Body of pancreas (tissue), 4 donors: ENCODE results near the gene RXRG. TPM values are rescaled to one million over a fixed set of nuclear protein-coding genes. Genes with fewer than 3 reads are reported as not detected.
A peak's percentile ranks its signal among the peaks of the same experiment; 100 is the strongest.

Source experiments
- ATAC-seq: fragments of 150-250 bp; one replicate; pipeline ENCODE4 v1.9.1; 2016
- DNase-seq, 4 donors: peaks; one replicate each; pipeline ENCODE4 v3.0.0-alpha.2; 2019
- H3K27ac ChIP-seq, 4 donors: fragments of 200-600 bp; sonication (generic); 1 replicate in 3 of 4; 2 replicates in 1 of 4; pipeline versions ENCODE4 v1.5.1 to v1.6.1; 2016 to 2019; ENCODE audit warnings: mild to moderate bottlenecking in 1 of 4, mixed read lengths in 1 of 4, moderate library complexity in 1 of 4
- H3K27me3 ChIP-seq, 2 donors: fragments of 200-600 bp; sonication (generic); one replicate each; pipeline ENCODE4 v1.6.0; 2016; ENCODE audit warnings: mild to moderate bottlenecking in 1 of 2
- H3K36me3 ChIP-seq, 2 donors: fragments of 200-600 bp; sonication (generic); replicated peaks in 1 of 2; 2 replicates each; pipeline ENCODE4 v1.5.1; 2016; ENCODE audit warnings: low read depth in 2 of 2; ENCODE audit not compliant: insufficient read depth in 1 of 2
- H3K4me1 ChIP-seq: fragments of 200-600 bp; sonication (generic); one replicate; pipeline ENCODE4 v1.6.0; 2016
- H3K4me3 ChIP-seq, 2 donors: fragments of 200-600 bp; sonication (generic); 1 replicate in 1 of 2; 2 replicates in 1 of 2; pipeline ENCODE4 v1.5.1; 2016 to 2019
- H3K9me3 ChIP-seq, 3 donors: fragments of 200-600 bp; sonication (generic); 1 replicate in 2 of 3; 2 replicates in 1 of 3; pipeline ENCODE4 v1.5.1; 2016
- CTCF ChIP-seq, 7 experiments: fragments of 450-650 bp in 4 of 7; fragments of 200-600 bp in 3 of 7; sonication (generic) in 3 of 7; IDR thresholded peaks; one replicate each; pipeline ENCODE4 v1.5.1; 2016 to 2019; ENCODE audit warnings: antibody characterized with exemption in 7 of 7
- POLR2A ChIP-seq, 3 donors: fragments of 450-650 bp; IDR thresholded peaks; one replicate each; pipeline ENCODE4 v1.6.1; 2016; ENCODE audit warnings: antibody characterized with exemption in 3 of 3, mild to moderate bottlenecking in 2 of 3
- WGBS, 2 donors: methylation state at CpG; one replicate each; pipeline ENCODE4 v1.1.5; 2017; 5-methylcytosine and 5-hydroxymethylcytosine counted together
- intact Hi-C: fragments of 100-400 bp; cut with DNase I; formaldehyde crosslinking; loops from one replicate; pipeline ENCODE4 v1.15.1; 2023
- total RNA-seq, 2 donors: library from RNA; depleted of rRNA; stranded (reverse); fragments of >200 nt; gene quantifications; one replicate each; pipeline ENCODE4 v1.1.0, GENCODE V29; 2016

The RXRG gene
- total RNA-seq, 2 donors from 2014 or later, result 2.6 TPM; not detected in 1

- intact Hi-C loops, result no loop called here
- ATAC-seq (no peak), DNase-seq (peak in 1 of 4 donors; percentile 42)
- peak within 1 kb of the TSS in 1 of 2 donors; percentile 15 for H3K4me3 ChIP-seq
- H3K36me3 ChIP-seq, result no peaks in the 10 kb centered on the region
- H3K9me3 ChIP-seq, result no peaks in the 10 kb centered on the region
- peaks cover 0 to 28% of the 10 kb centered on the region in 2 donors for H3K27me3 ChIP-seq
- H3K27ac ChIP-seq, result no peak within 1 kb of the TSS
- TF ChIP-seq POLR2A (IDR thresholded peaks at IDR 0.05) (no peak), CTCF (IDR thresholded peaks at IDR 0.05) (no peak)
- H3K4me1 ChIP-seq, result peaks cover 34% of the 10 kb centered on the region
- WGBS, 2 donors, result 0 to 1% methylated on average over 6 to 83 of the region's 88 CpGs
Measured at GRCh38 chr1:165355977-165356811, 88.7 kb downstream of the RXRG start, which contains the start of gene LMX1A. Gene LMX1A, minus strand, starts transcription at chr1:165356715. Its CDS starts 1,156 bp downstream, at chr1:165355559.

DNA sequence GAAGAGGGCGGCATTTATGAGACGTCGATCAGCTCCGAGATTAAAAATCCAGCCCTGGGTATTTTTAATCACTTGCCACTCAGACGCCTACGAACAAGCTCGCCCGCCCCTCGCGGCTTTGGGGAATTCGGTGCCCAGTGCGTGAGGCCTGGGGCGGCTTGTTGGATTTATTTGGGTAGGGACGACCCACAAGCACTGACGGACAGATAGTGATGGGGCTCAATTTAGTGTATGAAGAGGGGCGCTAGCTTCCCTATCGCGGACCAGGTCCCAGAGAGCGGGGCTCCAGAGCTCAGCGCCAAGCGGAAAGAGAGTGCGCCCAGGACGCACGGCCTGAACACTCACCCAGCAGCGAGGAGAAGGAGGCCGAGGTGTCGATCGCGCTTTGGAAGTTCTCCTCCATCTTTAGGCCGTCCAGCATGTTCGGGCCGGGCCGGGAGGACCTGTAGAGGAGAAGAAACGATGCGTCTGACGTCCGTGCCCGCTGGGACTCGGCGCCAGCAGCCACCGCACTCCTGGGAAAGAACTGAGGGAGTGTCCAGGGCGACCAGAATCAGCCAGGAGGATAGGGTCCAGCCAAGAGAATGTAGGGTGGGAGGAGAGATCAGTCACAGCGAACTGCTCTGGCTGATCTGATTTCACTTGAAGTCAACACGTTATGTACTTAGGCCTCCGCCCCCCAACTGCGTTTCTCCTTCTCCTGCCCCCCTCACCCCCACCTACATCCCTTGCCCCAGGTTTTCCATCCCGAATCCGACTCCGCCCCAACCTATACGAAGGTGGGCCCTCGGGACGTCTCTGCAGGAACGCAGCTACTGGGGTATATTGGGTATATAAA, 89.6 kb downstream of the RXRG start:
- ATAC-seq, result no peak
- Histone ChIP-seq H3K27me3 (peaks cover 0 to 30% of the 10 kb centered on the region in 2 donors), H3K36me3 (no peaks in the 10 kb centered on the region), H3K4me1 (peaks cover 34% of the 10 kb centered on the region), H3K27ac (no peak overlapping the region), H3K9me3 (no peaks in the 10 kb centered on the region), H3K4me3 (no peak overlapping the region)
- intact Hi-C loops, result no loop called here
- DNase-seq, result no peak
- 2 to 3% methylated on average over 53 of the region's 53 CpGs for WGBS, 2 donors
- TF ChIP-seq CTCF (IDR thresholded peaks at IDR 0.05) (no peak), POLR2A (IDR thresholded peaks at IDR 0.05) (no peak)

DNA sequence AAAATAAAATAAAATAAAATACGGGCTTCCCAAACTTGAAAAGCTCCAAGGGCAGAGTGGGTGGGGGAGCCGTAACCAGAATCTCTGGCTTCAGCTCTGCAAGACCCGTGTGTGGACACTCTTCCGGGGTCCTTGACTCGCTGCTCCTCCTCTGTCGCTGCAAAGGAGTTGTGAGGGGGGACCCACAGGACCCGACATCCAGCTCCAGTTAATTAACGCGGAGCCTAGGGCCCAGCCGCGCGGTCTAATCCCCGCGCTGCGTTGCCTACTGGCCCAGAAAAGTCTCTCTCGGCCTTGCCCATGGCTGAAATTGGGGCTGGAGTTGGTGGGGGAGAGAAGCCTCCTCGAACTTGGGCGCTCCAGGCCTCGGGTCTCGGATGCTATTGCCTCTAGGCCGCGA, 90.2 kb downstream of the RXRG start:
- no peaks in the 10 kb centered on the region for H3K36me3 ChIP-seq
- DNase-seq (no peak), ATAC-seq (no peak)
- intact Hi-C loops, result no loop called here
- WGBS, 2 donors, result 3 to 6% methylated on average over 22 of the region's 22 CpGs
- H3K27ac ChIP-seq, result no peak overlapping the region
- TF ChIP-seq CTCF (IDR thresholded peaks at IDR 0.05), result no peak
- TF ChIP-seq POLR2A (IDR thresholded peaks at IDR 0.05), result no peak
- no peaks in the 10 kb centered on the region for H3K9me3 ChIP-seq
- peaks cover 34% of the 10 kb centered on the region for H3K4me1 ChIP-seq
- no peak overlapping the region for H3K4me3 ChIP-seq
- peaks cover 0 to 30% of the 10 kb centered on the region in 2 donors for H3K27me3 ChIP-seq

DNA sequence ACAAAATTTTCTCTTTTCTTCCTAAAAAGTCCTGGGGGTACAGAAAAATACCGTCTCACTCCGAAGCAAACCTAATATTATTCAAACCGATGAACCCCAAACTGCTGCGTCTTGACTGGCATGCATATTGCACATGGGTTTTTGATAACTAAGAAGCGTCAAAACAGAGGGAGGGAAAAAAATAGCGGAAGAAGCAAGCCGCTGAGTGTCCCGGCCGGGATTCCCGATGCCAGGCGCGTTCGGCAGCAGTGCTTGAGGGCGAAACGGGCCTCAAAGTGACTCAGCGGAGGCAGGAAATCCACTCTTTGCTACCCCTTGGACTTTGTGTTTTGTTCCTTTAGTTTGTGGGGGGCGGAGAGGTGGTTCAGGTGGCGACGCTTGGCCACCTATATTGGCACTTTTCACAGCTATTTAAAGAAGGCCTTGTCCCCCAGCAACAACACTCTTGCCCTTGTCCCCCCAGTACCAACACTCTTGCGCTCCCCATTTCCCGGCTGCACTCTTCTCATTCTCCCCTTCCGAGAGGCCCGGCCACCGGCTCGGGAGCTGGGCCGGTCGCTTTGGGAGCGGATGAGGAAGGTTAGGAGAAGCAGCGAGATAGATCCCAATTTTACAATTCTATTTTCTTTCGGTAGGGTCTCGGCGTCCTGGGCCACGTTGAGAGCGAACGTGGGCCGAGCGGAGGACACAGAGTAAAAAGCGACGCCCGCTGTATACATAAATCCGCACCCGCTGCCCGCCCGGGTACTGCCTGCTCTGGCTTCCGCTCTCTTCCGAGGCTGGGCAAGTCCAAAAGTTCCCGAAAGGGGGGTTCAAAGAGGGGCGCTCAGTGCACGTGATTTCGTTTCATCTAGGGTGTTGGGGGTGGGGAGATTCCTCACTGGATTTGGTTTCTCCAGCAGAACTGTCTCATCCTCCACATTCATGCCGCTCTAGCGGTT, 90.9 kb downstream of the RXRG start:
- Histone ChIP-seq H3K9me3 (no peaks in the 10 kb centered on the region), H3K36me3 (no peaks in the 10 kb centered on the region), H3K4me1 (peaks cover 34% of the 10 kb centered on the region), H3K27ac (no peak overlapping the region), H3K27me3 (peaks cover 0 to 30% of the 10 kb centered on the region in 2 donors), H3K4me3 (no peak overlapping the region)
- ATAC-seq (no peak), DNase-seq (no peak)
- WGBS, 2 donors, result 5 to 6% methylated on average over 52 of the region's 52 CpGs
- intact Hi-C loops, result no loop called here
- no peak for TF ChIP-seq CTCF (IDR thresholded peaks at IDR 0.05)
- no peak for TF ChIP-seq POLR2A (IDR thresholded peaks at IDR 0.05)
